Measurements from ENCODE around the gene PSORS1C2. TPM values are rescaled to one million over a fixed set of nuclear protein-coding genes. Genes with fewer than 3 reads are reported as not detected.
A peak's percentile ranks its signal among the peaks of the same experiment; 100 is the strongest.

PSORS1C2 gene
- total RNA-seq, 3 donors from 2014 or later = not detected

- no peak for TF ChIP-seq CTCF (IDR thresholded peaks at IDR 0.05)
- ATAC-seq (no peak), DNase-seq (no peak)
- Histone ChIP-seq H3K4me3 (no peak overlapping the region), H3K36me3 (ENCODE audit: low read depth) (no peaks in the 10 kb centered on the region), H3K4me1 (ENCODE audit: low read depth) (peaks cover 12% of the 10 kb centered on the region), H3K9me3 (no peaks in the 10 kb centered on the region)
- intact Hi-C loops (cut with DNase I, micrococcal nuclease) = no loop called here
These were observed 23.7 kb upstream of the PSORS1C2 start for GRCh38 chr6:31162463-31163165.

- Histone ChIP-seq H3K36me3 (ENCODE audit: low read depth) (no peaks in the 10 kb centered on the region), H3K4me1 (ENCODE audit: low read depth) (peaks cover 17% of the 10 kb centered on the region), H3K9me3 (no peaks in the 10 kb centered on the region), H3K4me3 (no peak overlapping the region)
- ATAC-seq = no peak
- intact Hi-C loops (cut with DNase I, micrococcal nuclease) = no loop called here
- no peak for TF ChIP-seq CTCF (IDR thresholded peaks at IDR 0.05)
- no peak for DNase-seq
These were observed 22.6 kb upstream of the PSORS1C2 start for GRCh38 chr6:31161216-31162126.

- no peaks in the 10 kb centered on the region for H3K36me3 ChIP-seq (ENCODE audit: low read depth)
- no peaks in the 10 kb centered on the region for H3K9me3 ChIP-seq
- TF ChIP-seq CTCF (IDR thresholded peaks at IDR 0.05) = no peak
- intact Hi-C loops (cut with DNase I, micrococcal nuclease) = no loop called here
- DNase-seq = peak in 1 of 3 donors; percentile 68
- ATAC-seq = peak; percentile 4
- peaks cover 17% of the 10 kb centered on the region for H3K4me1 ChIP-seq (ENCODE audit: low read depth)
- H3K4me3 ChIP-seq = peak overlapping the region; percentile 3
These were observed 20.3 kb upstream of the PSORS1C2 start for GRCh38 chr6:31158863-31159855.

GRCh38 chr6:31158140-31158862, 19.4 kb upstream of the PSORS1C2 start, which contains the start of gene TCF19:
TCF19 (plus strand) TSS chr6:31158589; CDS start chr6:31159470, 881 bp downstream.
- peak within 1 kb of the TSS; percentile 3 for H3K4me3 ChIP-seq
- no peak for TF ChIP-seq CTCF (IDR thresholded peaks at IDR 0.05)
- no peaks in the 10 kb centered on the region for H3K9me3 ChIP-seq
- DNase-seq (peak; percentile 99), ATAC-seq (peak; percentile 93)
- H3K36me3 ChIP-seq (ENCODE audit: low read depth) = no peaks in the 10 kb centered on the region
- peaks cover 17% of the 10 kb centered on the region for H3K4me1 ChIP-seq (ENCODE audit: low read depth)
- intact Hi-C loops (cut with DNase I, micrococcal nuclease) = no loop called here
